HG03039 (cell line): ENCODE results near the gene DCAF12L2.
"Not testable (repeated sequence)": the region's sequence is repeated elsewhere in the genome, so short reads cannot be mapped to it uniquely, and the experiment has no call there.

ENCODE experiments used
- ATAC-seq: cut with Tn5 transposase; IDR thresholded peaks from one replicate; pipeline ENCODE4 v1.9.1; 2021; ENCODE audit warnings: mild to moderate bottlenecking, moderate library complexity; ENCODE audit not compliant: unreplicated experiment

The DCAF12L2 gene

GRCh38 chrX:126165721-126166461, at the start of gene DCAF12L2:
Gene DCAF12L2, minus strand, starts transcription at chrX:126166289. Its CDS starts 365 bp downstream, at chrX:126165924.
- ATAC-seq: no peak

- ATAC-seq: not testable (repeated sequence)
Measured at GRCh38 chrX:126190888-126191287, 24.8 kb upstream of the DCAF12L2 start.

- no peak for ATAC-seq
Measured at GRCh38 chrX:126177133-126177840, 11.2 kb upstream of the DCAF12L2 start.

- ATAC-seq: no peak
Measured at GRCh38 chrX:126170720-126171119, 4.6 kb upstream of the DCAF12L2 start.

GRCh38 chrX:126167560-126167959, 1.5 kb upstream of the DCAF12L2 start:
- ATAC-seq: no peak

GRCh38 chrX:126165401-126165720, 728 bp downstream of the DCAF12L2 start:
- no peak for ATAC-seq

- no peak for ATAC-seq
Measured at GRCh38 chrX:126164689-126165400, 1.2 kb downstream of the DCAF12L2 start.

GRCh38 chrX:126164226-126164625, 1.9 kb downstream of the DCAF12L2 start:
- no peak for ATAC-seq

- ATAC-seq: no peak
Measured at GRCh38 chrX:126141014-126141413, 25.1 kb downstream of the DCAF12L2 start.

- no peak for ATAC-seq
Measured at GRCh38 chrX:126137899-126138298, 28.2 kb downstream of the DCAF12L2 start.

- no peak for ATAC-seq
Measured at GRCh38 chrX:126124721-126125120, 41.4 kb downstream of the DCAF12L2 start.
